GM21526 (cell line): ENCODE measurements around the gene RPL28.

Source experiments
- ATAC-seq: cut with Tn5 transposase; IDR thresholded peaks from one replicate; pipeline ENCODE4 v1.9.1; 2021; ENCODE audit warnings: moderate library complexity; ENCODE audit not compliant: unreplicated experiment, low FRiP score

RPL28 gene

GRCh38 chr19:55352549-55353145, 33.1 kb upstream of the RPL28 start:
- no peak for ATAC-seq

- no peak for ATAC-seq
Observed at GRCh38 chr19:55353356-55353802, 32.4 kb upstream of the RPL28 start.

- no peak for ATAC-seq
Observed at GRCh38 chr19:55353803-55354697, 31.7 kb upstream of the RPL28 start.

- no peak for ATAC-seq
Observed at GRCh38 chr19:55354698-55355212, 31.0 kb upstream of the RPL28 start, which contains the start of gene COX6B2. TSS of gene COX6B2 (minus strand) at chr19:55354719. CDS start at chr19:55354521, 198 bp downstream.

- ATAC-seq: no peak
Observed at GRCh38 chr19:55355213-55355821, 30.4 kb upstream of the RPL28 start.

GRCh38 chr19:55358493-55358892, 27.2 kb upstream of the RPL28 start:
- no peak for ATAC-seq

GRCh38 chr19:55358943-55359908, 26.5 kb upstream of the RPL28 start:
- ATAC-seq: no peak

- ATAC-seq: no peak
Observed at GRCh38 chr19:55360902-55361301, 24.8 kb upstream of the RPL28 start.

GRCh38 chr19:55362174-55362989, 23.4 kb upstream of the RPL28 start:
- no peak for ATAC-seq

GRCh38 chr19:55362990-55363716, 22.6 kb upstream of the RPL28 start, which contains the start of gene GARIN5B:
TSS of gene GARIN5B (minus strand) at chr19:55363260. CDS start at chr19:55363066, 194 bp downstream.
- ATAC-seq: no peak

- no peak for ATAC-seq
Observed at GRCh38 chr19:55365245-55365644, 20.5 kb upstream of the RPL28 start.

- no peak for ATAC-seq
Observed at GRCh38 chr19:55365964-55366363, 19.8 kb upstream of the RPL28 start.

GRCh38 chr19:55366790-55367189, 18.9 kb upstream of the RPL28 start:
- no peak for ATAC-seq

GRCh38 chr19:55368106-55368505, 17.6 kb upstream of the RPL28 start:
- ATAC-seq: no peak

GRCh38 chr19:55368701-55369563, 16.8 kb upstream of the RPL28 start:
- ATAC-seq: no peak

GRCh38 chr19:55369653-55370304, 16.0 kb upstream of the RPL28 start:
- ATAC-seq: no peak
